ENCODE data around the gene PDZD2.

Gene PDZD2

DNA sequence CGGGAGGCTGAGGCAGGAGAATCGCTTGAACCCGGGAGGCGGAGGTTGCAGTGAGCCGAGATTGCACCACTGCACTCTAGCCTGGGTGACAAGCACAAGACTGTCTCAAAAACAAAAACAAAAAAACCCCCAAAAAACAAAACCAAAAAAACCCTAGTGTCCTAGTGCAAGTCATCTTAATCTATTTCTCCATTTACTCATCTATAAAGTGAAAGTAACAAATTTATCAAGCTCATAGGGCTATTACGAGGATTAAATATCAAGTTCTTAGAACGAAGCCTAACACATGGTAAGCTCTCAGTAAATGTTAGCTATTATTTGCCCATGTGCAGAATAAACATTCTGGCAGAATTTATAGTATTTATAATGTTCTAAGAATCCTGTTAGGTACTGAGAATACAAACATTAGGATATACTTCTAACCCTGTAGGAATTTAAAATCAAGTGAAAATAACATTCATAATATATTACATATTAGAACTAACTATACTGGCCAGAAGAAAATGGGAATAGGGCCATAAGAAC lies 490.2 kb downstream of the PDZD2 start:
- TF ChIP-seq GABPA (IDR thresholded peaks at IDR 0.05; ENCODE audit: low read depth) (no peak), POLR2AphosphoS5 (IDR thresholded peaks at IDR 0.05; ENCODE audit: low read depth) (no peak), SPI1 (IDR thresholded peaks at IDR 0.05; ENCODE audit: borderline replicate concordance, low read depth) (no peak)
- TF ChIP-seq, protein P1, sequence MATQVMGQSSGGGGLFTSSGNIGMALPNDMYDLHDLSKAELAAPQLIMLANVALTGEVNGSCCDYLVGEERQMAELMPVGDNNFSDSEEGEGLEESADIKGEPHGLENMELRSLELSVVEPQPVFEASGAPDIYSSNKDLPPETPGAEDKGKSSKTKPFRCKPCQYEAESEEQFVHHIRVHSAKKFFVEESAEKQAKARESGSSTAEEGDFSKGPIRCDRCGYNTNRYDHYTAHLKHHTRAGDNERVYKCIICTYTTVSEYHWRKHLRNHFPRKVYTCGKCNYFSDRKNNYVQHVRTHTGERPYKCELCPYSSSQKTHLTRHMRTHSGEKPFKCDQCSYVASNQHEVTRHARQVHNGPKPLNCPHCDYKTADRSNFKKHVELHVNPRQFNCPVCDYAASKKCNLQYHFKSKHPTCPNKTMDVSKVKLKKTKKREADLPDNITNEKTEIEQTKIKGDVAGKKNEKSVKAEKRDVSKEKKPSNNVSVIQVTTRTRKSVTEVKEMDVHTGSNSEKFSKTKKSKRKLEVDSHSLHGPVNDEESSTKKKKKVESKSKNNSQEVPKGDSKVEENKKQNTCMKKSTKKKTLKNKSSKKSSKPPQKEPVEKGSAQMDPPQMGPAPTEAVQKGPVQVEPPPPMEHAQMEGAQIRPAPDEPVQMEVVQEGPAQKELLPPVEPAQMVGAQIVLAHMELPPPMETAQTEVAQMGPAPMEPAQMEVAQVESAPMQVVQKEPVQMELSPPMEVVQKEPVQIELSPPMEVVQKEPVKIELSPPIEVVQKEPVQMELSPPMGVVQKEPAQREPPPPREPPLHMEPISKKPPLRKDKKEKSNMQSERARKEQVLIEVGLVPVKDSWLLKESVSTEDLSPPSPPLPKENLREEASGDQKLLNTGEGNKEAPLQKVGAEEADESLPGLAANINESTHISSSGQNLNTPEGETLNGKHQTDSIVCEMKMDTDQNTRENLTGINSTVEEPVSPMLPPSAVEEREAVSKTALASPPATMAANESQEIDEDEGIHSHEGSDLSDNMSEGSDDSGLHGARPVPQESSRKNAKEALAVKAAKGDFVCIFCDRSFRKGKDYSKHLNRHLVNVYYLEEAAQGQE (IDR thresholded peaks at IDR 0.05; ENCODE audit: insufficient replicate concordance, low read depth) = no peak
- TF ChIP-seq, protein P2, sequence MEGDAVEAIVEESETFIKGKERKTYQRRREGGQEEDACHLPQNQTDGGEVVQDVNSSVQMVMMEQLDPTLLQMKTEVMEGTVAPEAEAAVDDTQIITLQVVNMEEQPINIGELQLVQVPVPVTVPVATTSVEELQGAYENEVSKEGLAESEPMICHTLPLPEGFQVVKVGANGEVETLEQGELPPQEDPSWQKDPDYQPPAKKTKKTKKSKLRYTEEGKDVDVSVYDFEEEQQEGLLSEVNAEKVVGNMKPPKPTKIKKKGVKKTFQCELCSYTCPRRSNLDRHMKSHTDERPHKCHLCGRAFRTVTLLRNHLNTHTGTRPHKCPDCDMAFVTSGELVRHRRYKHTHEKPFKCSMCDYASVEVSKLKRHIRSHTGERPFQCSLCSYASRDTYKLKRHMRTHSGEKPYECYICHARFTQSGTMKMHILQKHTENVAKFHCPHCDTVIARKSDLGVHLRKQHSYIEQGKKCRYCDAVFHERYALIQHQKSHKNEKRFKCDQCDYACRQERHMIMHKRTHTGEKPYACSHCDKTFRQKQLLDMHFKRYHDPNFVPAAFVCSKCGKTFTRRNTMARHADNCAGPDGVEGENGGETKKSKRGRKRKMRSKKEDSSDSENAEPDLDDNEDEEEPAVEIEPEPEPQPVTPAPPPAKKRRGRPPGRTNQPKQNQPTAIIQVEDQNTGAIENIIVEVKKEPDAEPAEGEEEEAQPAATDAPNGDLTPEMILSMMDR (IDR thresholded peaks at IDR 0.05; ENCODE audit: insufficient read depth, low read length) = no peak
- Histone ChIP-seq H3K27ac (replicated peaks) (no peak overlapping the region), H3K4me3 (replicated peaks; ENCODE audit: insufficient read depth, low read length) (no peak overlapping the region), H3K27me3 (ENCODE audit: insufficient read depth, poor library complexity, severe bottlenecking) (no peaks in the 10 kb centered on the region)
- no peak for DNase-seq (ENCODE audit: low read depth in 1 of 2, low spot score in 1 of 2)

DNA sequence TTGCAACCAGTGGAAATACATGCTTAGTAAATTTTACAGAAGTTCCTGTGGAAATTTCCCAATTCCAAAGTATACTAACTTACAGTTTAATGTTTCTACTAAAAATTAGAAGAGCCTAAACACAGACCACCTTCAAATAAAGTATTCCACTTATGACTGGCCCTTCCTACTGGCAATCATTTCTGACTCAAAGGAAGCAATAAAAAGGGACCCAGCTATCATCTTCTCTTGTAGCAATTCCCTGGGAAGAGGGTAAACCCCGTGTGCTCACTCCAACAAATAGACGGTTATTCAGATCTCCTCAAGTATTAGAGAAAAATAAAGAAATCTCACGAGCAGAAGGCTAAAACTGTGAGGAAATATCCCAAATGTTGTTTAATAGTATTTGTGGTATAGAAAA lies 491.9 kb downstream of the PDZD2 start:
- DNase-seq (ENCODE audit: low read depth in 1 of 2, low spot score in 1 of 2) = no peak
- H3K27me3 ChIP-seq (ENCODE audit: insufficient read depth, poor library complexity, severe bottlenecking) = no peaks in the 10 kb centered on the region
- H3K27ac ChIP-seq (replicated peaks) = no peak overlapping the region
- TF ChIP-seq POLR2AphosphoS5 (IDR thresholded peaks at IDR 0.05; ENCODE audit: low read depth) (no peak), GABPA (IDR thresholded peaks at IDR 0.05; ENCODE audit: low read depth) (no peak), SPI1 (IDR thresholded peaks at IDR 0.05; ENCODE audit: borderline replicate concordance, low read depth) (no peak)
- TF ChIP-seq, protein P2 (IDR thresholded peaks at IDR 0.05; ENCODE audit: insufficient read depth, low read length) = no peak
- TF ChIP-seq, protein P1 (IDR thresholded peaks at IDR 0.05; ENCODE audit: insufficient replicate concordance, low read depth) = no peak
- no peak overlapping the region for H3K4me3 ChIP-seq (replicated peaks; ENCODE audit: insufficient read depth, low read length)

DNA sequence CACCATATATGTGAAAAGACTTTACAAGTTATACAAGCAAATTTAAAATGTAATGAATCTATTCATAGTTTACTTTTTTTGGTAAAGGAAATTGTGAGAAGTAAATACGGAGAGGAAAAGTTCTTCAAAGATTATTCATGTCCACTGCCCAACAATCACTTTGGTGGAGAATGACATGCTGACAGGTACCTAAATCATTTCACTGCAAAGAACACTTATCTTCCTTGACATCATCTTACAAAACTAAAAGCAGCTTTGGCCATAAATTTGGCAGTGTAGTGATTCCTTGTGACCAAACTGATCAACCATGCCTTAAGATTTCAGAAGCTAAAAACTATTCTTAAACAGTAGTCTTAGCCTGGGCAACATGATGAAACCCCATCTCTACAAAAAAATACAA lies 492.7 kb downstream of the PDZD2 start:
- TF ChIP-seq POLR2AphosphoS5 (IDR thresholded peaks at IDR 0.05; ENCODE audit: low read depth) = no peak
- TF ChIP-seq SPI1 (IDR thresholded peaks at IDR 0.05; ENCODE audit: borderline replicate concordance, low read depth) = no peak
- no peak for TF ChIP-seq GABPA (IDR thresholded peaks at IDR 0.05; ENCODE audit: low read depth)
- TF ChIP-seq, protein P2 (IDR thresholded peaks at IDR 0.05; ENCODE audit: insufficient read depth, low read length) = no peak
- DNase-seq (ENCODE audit: low read depth in 1 of 2, low spot score in 1 of 2) = no peak
- Histone ChIP-seq H3K27me3 (ENCODE audit: insufficient read depth, poor library complexity, severe bottlenecking) (no peaks in the 10 kb centered on the region), H3K4me3 (replicated peaks; ENCODE audit: insufficient read depth, low read length) (no peak overlapping the region), H3K27ac (replicated peaks) (no peak overlapping the region)

DNA sequence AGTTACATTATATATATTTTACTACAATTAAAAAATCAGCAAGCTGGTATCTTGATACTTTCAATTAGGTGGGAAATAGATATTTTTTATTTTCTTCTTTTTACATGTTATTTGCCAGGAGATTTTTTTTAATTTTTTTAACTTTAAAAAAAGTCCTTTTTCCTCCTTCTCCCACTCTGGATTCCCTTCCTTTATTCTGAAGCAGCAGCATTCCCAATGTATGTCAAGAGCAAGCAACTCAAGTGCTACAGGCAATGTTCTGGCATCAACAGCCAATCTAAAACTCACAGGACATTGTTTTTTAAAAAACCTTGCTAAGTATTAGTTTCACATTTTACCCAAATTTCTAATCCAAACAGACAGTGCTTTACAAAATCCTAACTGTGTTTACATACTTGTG lies 493.8 kb downstream of the PDZD2 start:
- Histone ChIP-seq H3K27me3 (ENCODE audit: insufficient read depth, poor library complexity, severe bottlenecking) (no peaks in the 10 kb centered on the region), H3K27ac (replicated peaks) (no peak overlapping the region), H3K4me3 (replicated peaks; ENCODE audit: insufficient read depth, low read length) (no peak overlapping the region)
- DNase-seq (ENCODE audit: low read depth in 1 of 2, low spot score in 1 of 2) = no peak
- TF ChIP-seq GABPA (IDR thresholded peaks at IDR 0.05; ENCODE audit: low read depth) (no peak), SPI1 (IDR thresholded peaks at IDR 0.05; ENCODE audit: borderline replicate concordance, low read depth) (no peak), POLR2AphosphoS5 (IDR thresholded peaks at IDR 0.05; ENCODE audit: low read depth) (no peak)
- TF ChIP-seq, protein P2 (IDR thresholded peaks at IDR 0.05; ENCODE audit: insufficient read depth, low read length) = no peak
- TF ChIP-seq, protein P1 (IDR thresholded peaks at IDR 0.05; ENCODE audit: insufficient replicate concordance, low read depth) = no peak

All from HL-60 (cell line).